Activated CD4-positive, CD25-positive, alpha-beta regulatory T cell (primary cell): ENCODE results near the gene FHOD1.

Experiments
- DNase-seq, 4 experiments: peaks; one replicate each; lab custom pipeline; 2025; lab: John Stamatoyannopoulos, UW

FHOD1 gene

GRCh38 chr16:67190448-67191399, 56.6 kb downstream of the FHOD1 start:
- DNase-seq = no peak

- no peak for DNase-seq
These were observed 57.2 kb downstream of the FHOD1 start, which contains the start of gene EXOC3L1 for GRCh38 chr16:67190041-67190440. EXOC3L1 (minus strand) TSS chr16:67190136; CDS start chr16:67189676, 460 bp downstream.

- DNase-seq = no peak
These were observed 58.5 kb downstream of the FHOD1 start for GRCh38 chr16:67188798-67189197.

GRCh38 chr16:67188323-67188722, 59.0 kb downstream of the FHOD1 start:
- DNase-seq = no peak

GRCh38 chr16:67187175-67187890, 59.9 kb downstream of the FHOD1 start:
- DNase-seq = no peak

GRCh38 chr16:67186550-67186950, 60.7 kb downstream of the FHOD1 start:
- no peak for DNase-seq

GRCh38 chr16:67185651-67186134, 61.6 kb downstream of the FHOD1 start:
- DNase-seq = no peak

GRCh38 chr16:67184995-67185650, 62.2 kb downstream of the FHOD1 start:
- peak; percentile 61 to 81 (median 74) for DNase-seq

- no peak for DNase-seq
These were observed 62.8 kb downstream of the FHOD1 start for GRCh38 chr16:67184453-67184994.

GRCh38 chr16:67183627-67184452, 63.4 kb downstream of the FHOD1 start, which contains the start of gene MATCAP1:
MATCAP1 (minus strand) TSS chr16:67183963; CDS start chr16:67180610, 3,353 bp downstream.
- DNase-seq = peak; percentile 81 to 85 (median 82)

- DNase-seq = no peak
These were observed 64.0 kb downstream of the FHOD1 start for GRCh38 chr16:67183284-67183626.

- DNase-seq = no peak
These were observed 65.0 kb downstream of the FHOD1 start for GRCh38 chr16:67182288-67182687.

GRCh38 chr16:67181346-67181745, 65.9 kb downstream of the FHOD1 start:
- DNase-seq = no peak

GRCh38 chr16:67180166-67180565, 67.1 kb downstream of the FHOD1 start:
- no peak for DNase-seq

GRCh38 chr16:67179421-67180080, 67.7 kb downstream of the FHOD1 start:
- no peak for DNase-seq
